Eye (tissue), 1 donor: ENCODE data around the gene STK11IP.

ENCODE experiments used
- DNase-seq: peaks from one replicate; pipeline ENCODE4 v3.0.0-alpha.2; 2015

STK11IP gene

DNA sequence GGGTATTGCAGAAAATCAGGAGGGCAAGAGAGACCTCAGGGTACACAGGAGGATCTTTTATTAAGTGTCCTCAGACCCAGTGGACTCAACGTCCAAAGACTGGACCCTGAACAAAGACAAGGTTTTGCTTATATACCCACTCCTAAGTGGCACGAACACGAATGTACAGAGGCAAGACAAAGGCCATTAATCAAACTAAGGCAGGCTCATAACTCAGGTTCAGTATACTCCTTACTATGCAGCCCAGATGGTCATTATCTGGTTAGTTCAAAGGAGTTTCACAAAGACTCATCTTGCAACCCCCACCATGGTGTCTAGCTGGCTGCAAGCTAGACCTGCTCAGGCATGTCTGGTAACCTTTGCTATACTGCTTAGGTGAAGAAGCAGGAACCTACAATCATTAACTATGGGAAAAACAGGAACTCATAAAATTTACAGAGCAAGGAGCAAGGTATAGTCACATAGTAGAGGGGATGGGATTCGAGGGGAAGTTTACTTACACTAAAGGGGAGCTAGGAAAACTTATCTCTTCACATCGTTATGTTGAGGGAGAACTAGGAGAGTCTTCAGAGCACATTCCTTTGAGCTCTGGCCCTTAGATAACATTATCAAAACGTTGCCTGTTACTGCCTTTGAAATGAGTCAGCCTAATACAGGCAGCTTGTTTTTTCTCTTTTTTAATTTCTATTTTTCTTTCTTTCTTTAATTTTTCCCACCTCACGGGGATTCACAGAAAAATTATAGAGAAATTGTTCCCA, 63.7 kb downstream of the STK11IP start:
- DNase-seq, result no peak

- no peak for DNase-seq
These were observed 64.3 kb downstream of the STK11IP start for GRCh38 chr2:219661955-219662395.

DNA sequence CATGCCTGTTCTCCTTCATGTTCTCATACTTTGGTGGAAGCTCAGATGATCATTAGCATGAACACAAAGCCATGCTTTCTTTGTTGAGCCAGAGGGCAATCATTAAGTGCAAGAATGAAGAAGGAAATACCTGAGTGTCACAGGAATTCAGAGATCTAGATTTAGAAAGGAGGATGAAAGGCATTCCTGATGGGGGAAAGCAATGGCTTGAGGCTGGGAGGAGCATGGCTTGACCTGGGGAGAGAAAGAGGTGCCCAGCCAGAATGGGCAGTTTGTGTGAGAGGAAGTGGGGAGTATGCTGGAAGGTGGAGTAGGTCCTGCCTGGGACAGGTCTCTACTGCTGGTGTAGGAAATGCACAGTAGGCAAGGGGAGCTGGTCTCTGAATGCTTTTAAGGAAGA, 64.9 kb downstream of the STK11IP start:
- no peak for DNase-seq

DNA sequence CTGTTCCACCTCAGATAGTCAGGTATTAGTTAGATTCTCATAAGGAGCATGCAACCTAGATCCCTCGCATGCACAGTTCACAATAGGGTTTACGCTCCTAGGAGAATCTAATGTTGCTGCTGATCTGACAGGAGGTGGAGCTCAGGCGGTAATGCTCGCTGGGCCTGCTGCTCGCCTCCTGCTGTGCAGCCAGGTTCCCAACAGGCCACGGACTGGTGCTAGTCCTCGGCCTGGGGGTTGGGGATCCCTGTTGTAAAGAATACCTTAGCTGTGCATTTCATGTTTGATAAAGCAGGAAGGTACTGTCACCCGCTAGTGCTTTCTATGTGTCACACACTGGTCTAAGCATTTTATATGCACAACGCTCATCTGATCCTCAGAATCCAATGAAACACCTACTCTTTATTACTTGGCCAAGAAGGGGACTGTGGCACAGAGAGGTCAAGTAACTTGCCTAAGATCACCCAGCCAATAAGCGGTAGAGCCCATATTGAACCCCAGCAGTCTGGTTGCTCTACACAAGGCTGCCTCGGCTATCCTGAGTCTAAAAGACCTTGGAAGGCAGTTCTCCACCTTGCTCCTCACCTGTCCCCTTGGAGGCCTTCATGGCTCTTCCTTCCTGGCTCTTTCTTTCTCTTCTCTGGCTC, 65.6 kb downstream of the STK11IP start:
- DNase-seq, result no peak

GRCh38 chr2:219664041-219664440, 66.4 kb downstream of the STK11IP start:
- DNase-seq, result no peak

- DNase-seq, result peak; percentile 48
These were observed 67.3 kb downstream of the STK11IP start for GRCh38 chr2:219664944-219665343.

- no peak for DNase-seq
These were observed 68.3 kb downstream of the STK11IP start for GRCh38 chr2:219665926-219666325.
